HG03196 (cell line): ENCODE measurements around the gene GSTK1.
A peak's percentile ranks its signal among the peaks of the same experiment; 100 is the strongest.
"Not testable (repeated sequence)": the region's sequence is repeated elsewhere in the genome, so short reads cannot be mapped to it uniquely, and the experiment has no call there.

Experiments used
- ATAC-seq: cut with Tn5 transposase; IDR thresholded peaks from one replicate; pipeline ENCODE4 v1.9.1; 2021; ENCODE audit not compliant: unreplicated experiment

The GSTK1 gene

DNA sequence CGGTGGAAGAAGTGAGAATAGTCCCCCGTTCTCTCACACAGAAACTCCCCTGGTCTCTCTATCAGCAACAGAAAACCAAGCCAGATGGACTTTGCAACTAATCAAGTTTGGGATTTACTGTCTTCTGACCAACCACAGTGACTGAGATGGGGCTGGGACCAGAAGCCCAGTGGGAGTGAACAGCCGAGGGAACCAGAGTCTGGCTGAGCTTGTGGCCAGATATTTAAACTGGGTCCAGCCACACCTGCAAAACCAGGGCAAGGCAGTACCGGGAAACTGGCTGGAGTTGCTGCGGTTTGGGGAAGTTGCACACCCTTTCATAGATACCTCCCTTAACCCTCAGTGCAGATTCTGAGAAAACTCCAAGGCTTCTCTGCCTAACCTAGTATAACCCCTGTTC lies 6.0 kb downstream of the GSTK1 start:
- ATAC-seq = no peak

DNA sequence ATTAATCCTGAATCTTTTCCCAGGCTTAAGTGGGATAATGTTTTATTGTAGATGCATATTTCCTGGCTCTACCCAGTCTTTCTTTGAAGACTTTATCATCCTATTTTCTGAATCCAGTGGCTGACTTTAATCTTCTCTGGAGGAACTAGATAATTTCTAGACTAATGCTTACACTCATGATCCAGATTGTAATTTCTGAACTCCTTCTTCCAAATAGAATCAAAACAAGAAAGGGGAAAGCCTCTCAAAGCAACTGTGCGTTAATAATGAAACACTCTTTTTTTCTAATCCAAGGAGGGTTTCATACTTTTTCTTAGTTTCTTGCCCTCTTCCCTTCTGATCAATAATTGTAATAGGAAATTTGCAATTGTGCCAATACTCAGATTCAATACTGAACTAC lies 8.0 kb downstream of the GSTK1 start:
- ATAC-seq = no peak

GRCh38 chr7:143272871-143273270 lies 9.6 kb downstream of the GSTK1 start:
- ATAC-seq = no peak

- no peak for ATAC-seq
Observed at GRCh38 chr7:143279186-143280098, 16.2 kb downstream of the GSTK1 start.

- no peak for ATAC-seq
Observed at GRCh38 chr7:143280160-143280559, 16.9 kb downstream of the GSTK1 start.

GRCh38 chr7:143280566-143280965 lies 17.3 kb downstream of the GSTK1 start:
- ATAC-seq = no peak

- no peak for ATAC-seq
Observed at GRCh38 chr7:143281529-143281928, 18.3 kb downstream of the GSTK1 start.

GRCh38 chr7:143282124-143282523 lies 18.9 kb downstream of the GSTK1 start:
- no peak for ATAC-seq

DNA sequence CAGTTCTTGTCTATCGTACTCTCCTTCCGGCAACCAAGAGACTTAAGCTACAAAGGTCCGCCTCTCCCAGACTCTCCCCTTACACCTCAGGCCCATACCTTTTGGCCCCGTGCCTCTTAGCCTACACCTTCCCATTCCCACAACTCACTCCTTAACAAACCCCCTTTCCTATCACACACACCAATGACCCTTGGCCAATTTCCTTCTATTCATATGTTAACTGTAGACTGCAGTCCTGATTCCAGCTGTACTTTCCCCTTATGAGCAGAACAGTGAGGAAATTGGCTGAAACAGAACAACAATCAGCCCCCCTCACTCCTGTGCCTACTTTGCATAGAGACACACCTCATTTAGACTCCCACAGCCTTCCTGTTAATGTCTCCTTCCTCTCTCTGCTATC lies 20.1 kb downstream of the GSTK1 start:
- no peak for ATAC-seq

- ATAC-seq = no peak
Observed at GRCh38 chr7:143284591-143285469, 21.6 kb downstream of the GSTK1 start, which contains the start of gene TMEM139. TSS of gene TMEM139 (plus strand) at chr7:143284958. CDS start at chr7:143285958, 1,000 bp downstream.

- ATAC-seq = no peak
Observed at GRCh38 chr7:143285470-143285778, 22.2 kb downstream of the GSTK1 start.

- no peak for ATAC-seq
Observed at GRCh38 chr7:143285806-143286521, 22.7 kb downstream of the GSTK1 start.

DNA sequence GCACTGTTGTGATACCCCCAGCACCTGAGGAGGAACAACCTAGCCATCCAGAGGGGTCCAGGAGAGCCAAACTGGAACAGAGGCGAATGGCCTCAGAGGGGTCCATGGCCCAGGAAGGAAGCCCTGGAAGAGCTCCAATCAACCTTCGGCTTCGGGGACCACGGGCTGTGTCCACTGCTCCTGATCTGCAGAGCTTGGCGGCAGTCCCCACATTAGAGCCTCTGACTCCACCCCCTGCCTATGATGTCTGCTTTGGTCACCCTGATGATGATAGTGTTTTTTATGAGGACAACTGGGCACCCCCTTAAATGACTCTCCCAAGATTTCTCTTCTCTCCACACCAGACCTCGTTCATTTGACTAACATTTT lies 23.3 kb downstream of the GSTK1 start:
- ATAC-seq = no peak

GRCh38 chr7:143287339-143287934 lies 24.2 kb downstream of the GSTK1 start:
- no peak for ATAC-seq

- ATAC-seq = peak; percentile 91
Observed at GRCh38 chr7:143287935-143288826, 24.9 kb downstream of the GSTK1 start, which contains the start of gene CASP2. TSS of gene CASP2 (plus strand) at chr7:143288351. CDS start at chr7:143288456, 105 bp downstream.

- no peak for ATAC-seq
Observed at GRCh38 chr7:143288836-143289235, 25.6 kb downstream of the GSTK1 start.

GRCh38 chr7:143289421-143289820 lies 26.2 kb downstream of the GSTK1 start:
- ATAC-seq = no peak

- ATAC-seq = not testable (repeated sequence)
Observed at GRCh38 chr7:143289888-143290287, 26.6 kb downstream of the GSTK1 start.

DNA sequence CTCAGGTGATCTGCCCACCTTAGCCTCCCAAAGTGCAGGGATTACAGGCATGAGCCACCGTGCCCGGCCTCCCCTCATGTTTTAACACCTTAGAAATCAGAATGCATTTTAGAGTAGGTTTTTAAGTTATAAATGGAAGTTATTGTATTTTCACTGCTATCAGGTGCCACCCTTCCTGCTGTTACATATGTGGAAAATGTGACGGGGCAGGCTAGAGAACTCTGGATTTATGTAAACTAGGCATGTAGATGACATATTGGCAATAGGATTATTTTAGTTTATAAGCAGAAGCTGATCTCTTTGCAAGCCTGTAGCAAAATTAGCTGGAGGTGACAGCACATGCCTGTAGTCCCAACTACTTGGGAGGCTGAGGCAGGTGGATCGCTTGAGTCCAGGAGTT lies 27.1 kb downstream of the GSTK1 start:
- ATAC-seq = no peak

DNA sequence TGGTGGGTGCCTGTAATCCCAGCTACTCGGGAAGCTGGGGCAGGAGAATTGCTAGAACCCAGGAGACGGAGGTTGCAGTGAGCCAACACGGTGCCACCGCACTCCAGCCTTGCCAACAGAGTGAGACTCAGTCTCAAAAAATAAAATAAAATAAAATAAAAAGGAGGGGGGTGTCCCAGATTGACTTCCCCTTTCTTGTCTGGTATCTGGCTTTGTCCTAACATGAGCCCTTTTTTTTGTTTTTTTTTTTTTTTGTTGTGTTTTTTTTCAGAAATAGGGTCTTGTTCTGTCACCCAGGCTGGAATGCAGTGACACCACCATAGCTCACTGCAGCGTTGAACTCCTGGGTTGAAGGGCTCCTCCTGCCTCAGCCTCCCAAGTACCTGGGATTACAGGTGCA lies 29.6 kb downstream of the GSTK1 start:
- no peak for ATAC-seq
